ENCODE results near the gene PPAT.
"Not testable (repeated sequence)": the region's sequence is repeated elsewhere in the genome, so short reads cannot be mapped to it uniquely, and the experiment has no call there.

The PPAT gene

DNA sequence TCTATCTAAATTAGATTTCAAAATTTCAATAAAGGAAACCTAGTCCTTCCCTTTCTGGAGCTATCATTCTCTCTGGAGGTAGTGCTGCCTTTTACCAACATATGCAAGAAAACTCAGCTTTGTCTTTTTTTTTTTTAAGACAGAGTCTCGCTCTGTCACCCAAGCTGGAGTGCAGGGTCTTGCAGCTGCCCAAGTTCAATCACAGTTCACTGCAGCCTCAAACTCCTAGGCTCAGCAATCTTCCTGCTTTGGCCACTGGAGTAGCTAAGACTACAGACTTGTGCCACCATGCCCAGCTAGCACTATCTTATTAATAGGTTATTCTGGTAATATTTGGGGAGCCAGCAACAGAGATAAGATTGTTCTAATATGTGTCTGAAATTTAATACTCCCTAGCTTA lies 60.5 kb downstream of the PPAT start:
- DNase-seq: no peak

DNA sequence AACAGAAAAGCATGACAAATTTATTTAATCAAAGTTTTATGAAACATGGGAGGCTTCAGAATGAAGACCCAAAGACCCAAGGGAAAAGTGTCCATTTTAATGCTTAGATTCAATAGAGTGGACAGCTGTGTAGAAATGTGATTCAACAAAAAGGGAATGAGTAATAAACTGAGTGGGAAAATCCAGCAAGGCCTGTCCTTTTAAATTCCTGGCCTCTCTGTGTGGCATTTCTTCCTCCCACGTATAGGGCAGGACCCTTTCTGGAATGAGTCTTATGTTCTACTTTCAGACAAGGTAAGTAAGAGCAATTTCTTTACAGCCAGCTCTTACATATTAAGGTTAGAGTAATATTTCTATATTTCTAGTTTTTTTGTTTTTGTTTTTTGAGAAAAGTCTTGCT lies 62.6 kb downstream of the PPAT start:
- DNase-seq: no peak

DNA sequence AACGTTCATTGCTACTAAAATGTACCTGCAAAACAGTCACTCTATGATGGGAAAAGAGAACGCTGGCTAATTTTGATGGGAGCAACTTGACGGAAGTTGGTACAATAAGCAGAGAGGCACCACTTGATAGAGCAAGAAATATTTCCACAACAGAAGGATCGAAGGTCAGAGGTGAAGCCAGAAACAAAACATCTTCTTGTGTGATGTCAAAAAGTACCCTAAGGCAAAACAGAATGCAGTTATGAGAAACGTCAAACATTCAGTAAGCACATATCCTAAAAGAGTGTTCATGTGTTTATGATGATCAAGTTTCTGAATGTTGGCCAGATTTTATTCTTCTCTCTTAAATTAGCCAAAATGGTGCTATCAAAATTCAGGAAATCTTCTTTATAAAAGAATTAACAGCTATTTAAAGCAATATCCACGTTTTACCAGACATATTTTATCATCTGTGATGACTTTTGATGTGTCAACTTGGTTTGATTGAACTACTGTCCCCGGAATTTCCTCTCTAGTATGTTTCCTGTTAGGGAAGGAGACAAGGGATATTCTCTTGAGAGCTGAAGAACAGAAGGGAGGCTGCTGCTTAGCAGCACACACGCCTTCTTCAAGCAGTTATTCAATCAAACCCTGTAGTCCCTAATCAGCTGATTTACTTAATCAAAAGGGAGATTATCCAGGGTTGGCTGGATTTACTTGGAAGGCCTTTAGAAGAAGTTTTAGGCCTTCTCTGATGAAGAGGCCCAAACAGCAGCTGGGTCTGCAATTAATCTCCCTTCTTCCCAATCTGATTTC lies 63.8 kb downstream of the PPAT start:
- DNase-seq: no peak

DNA sequence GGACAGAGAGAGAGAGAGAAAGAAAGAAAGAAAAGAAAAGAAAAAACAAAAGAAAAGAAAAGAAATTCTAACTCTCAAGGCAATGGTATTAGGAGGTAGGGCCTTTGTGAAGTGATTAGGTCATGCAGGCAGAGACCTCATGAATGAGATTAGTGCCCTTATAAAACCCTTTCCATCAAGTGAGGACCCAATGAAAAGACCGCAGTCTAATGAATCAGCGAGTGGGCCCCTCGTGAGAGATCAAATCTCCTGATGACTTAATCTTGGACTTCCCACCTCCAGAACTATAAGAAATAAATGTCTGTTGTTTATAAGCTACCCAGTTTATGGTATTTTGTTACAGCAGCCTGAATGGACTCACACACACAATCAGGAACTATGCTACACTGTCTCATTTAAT lies 65.0 kb downstream of the PPAT start:
- no peak for DNase-seq

DNA sequence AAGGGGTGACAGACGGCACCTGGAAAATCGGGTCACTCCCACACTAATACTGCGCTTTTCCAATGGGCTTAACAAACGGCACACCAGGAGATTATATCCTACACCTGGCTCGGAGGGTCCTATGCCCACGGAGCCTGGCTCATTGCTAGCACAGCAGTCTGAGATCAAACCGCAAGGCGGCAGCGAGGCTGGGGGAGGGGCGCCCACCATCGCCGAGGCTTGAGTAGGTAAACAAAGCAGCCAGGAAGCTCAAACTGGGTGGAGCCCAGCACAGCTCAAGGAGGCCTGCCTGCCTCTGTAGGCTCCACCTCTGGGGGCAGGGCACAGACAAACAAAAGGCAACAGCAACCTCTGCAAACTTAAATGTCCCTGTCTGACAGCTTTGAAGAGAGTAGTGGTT lies 72.4 kb downstream of the PPAT start:
- DNase-seq: not testable (repeated sequence)

DNA sequence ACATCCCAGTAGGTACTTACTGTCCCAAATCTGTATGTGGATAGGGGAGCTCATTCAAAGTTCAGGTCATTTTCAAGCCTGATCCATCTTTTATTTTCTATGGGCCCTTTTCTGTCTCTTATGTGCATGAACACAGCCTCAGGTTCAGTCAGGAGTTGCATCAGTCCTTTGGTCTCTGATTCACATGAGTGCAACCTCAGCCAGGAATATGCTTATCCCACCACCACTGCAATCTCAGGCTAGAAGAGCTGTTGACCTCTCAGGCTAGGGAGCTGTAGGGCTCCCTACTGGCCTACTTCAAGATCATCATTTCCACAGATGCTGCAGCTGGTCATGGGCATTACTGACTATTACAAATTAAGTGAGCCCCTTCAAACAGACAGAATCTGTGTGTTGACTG lies 75.3 kb downstream of the PPAT start:
- DNase-seq: no peak

DNA sequence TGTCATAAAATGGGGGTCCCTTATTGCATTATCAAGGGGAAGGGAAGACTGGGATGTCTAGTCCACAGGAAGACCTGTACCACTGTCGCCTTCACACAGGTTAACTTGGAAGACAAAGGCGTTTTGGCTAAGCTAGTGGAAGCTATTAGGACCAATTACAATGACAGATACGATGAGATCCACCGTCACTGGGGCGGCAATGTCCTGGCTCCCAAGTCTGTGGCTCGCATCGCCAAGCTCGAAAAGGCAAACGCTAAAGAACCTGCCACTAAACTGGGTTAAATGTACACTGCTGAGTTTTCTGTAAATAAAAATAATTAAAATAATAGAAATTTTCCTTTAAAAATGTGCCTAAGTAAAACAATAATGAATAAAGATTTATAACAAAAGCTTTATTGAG lies 78.8 kb downstream of the PPAT start:
- no peak for DNase-seq

DNA sequence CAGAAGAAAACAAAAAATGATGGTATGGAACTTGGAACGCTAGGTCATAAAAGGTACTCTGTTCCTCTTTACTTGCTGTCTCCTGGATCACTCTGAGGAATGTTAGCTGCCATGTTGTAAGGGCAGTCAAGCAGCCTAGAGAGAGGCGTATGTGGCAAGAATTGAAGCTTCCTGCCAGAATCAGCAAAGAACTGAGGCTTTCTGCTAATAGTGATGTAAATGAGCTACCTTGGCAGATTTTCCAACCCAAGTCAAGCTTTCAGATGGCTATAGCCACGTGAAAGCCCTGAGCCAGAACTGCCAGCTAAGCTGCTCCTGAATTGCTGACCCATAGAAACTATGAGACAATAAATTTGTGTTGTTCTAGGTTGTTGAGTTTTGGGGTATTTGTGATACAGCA lies 86.8 kb downstream of the PPAT start:
- no peak for DNase-seq

DNA sequence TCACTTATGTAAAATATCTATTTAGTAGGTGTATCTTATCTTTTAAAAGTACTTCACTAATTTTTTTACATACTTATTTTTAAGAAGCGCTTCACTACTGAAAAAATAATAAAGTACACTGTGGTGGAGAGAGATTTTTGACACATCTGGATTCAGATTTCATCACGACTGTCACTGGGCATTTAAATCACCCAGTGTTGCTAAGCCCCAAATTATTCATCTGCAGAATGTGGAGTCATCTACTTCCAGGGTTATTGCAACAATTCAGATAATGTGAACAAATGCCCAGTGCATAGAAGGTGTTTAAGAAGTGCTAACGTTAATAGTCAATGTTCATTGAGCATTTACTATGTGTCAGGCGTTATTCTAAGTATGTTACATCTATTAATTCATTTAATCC lies 90.0 kb downstream of the PPAT start:
- no peak for DNase-seq
